Urinary bladder (tissue), 4 donors: ENCODE data around the gene LSS. TPM values are rescaled to one million over a fixed set of nuclear protein-coding genes. Genes with fewer than 3 reads are reported as not detected.
A peak's percentile ranks its signal among the peaks of the same experiment; 100 is the strongest.
"Not testable (repeated sequence)": the region's sequence is repeated elsewhere in the genome, so short reads cannot be mapped to it uniquely, and the experiment has no call there.

ENCODE experiments used
- DNase-seq: peaks from one replicate; pipeline ENCODE4 v3.0.0-alpha.2; 2015; ENCODE audit errors: extremely low spot score
- H3K27ac ChIP-seq: one replicate; pipeline ENCODE4 v1.5.1; 2013; ENCODE audit warnings: low read depth, mild to moderate bottlenecking, moderate library complexity
- H3K36me3 ChIP-seq: one replicate; pipeline ENCODE4 v1.6.1; 2013; ENCODE audit warnings: mild to moderate bottlenecking, moderate library complexity; ENCODE audit not compliant: insufficient read depth
- H3K4me1 ChIP-seq: one replicate; pipeline ENCODE4 v1.6.1; 2013; ENCODE audit warnings: mild to moderate bottlenecking, moderate library complexity; ENCODE audit not compliant: insufficient read depth
- H3K4me3 ChIP-seq: one replicate; pipeline ENCODE4 v1.5.1; 2013; ENCODE audit warnings: low read depth, low read length
- WGBS: extraction: QIAGEN DNeasy Blood & Tissue Kit; methylation state at CpG from one replicate; pipeline ENCODE4 v1.1.7; 2013; 5-methylcytosine and 5-hydroxymethylcytosine counted together
- polyA plus RNA-seq: library from polyadenylated mRNA; stranded (reverse); fragments of 200-250 nt; gene quantifications from one replicate; pipeline ENCODE4 v1.2.3, GENCODE V29; 2013
- total RNA-seq: library from RNA; depleted of rRNA; stranded (reverse); fragments of >200 nt; gene quantifications from one replicate; pipeline ENCODE4 v1.2.3, GENCODE V29; 2014
- donor health status: healthy with polysubstance abuse.
- donor health status: healthy.

LSS gene
- total and polyA plus RNA-seq, 2 donors = 19.3 to 36.5 TPM

DNA sequence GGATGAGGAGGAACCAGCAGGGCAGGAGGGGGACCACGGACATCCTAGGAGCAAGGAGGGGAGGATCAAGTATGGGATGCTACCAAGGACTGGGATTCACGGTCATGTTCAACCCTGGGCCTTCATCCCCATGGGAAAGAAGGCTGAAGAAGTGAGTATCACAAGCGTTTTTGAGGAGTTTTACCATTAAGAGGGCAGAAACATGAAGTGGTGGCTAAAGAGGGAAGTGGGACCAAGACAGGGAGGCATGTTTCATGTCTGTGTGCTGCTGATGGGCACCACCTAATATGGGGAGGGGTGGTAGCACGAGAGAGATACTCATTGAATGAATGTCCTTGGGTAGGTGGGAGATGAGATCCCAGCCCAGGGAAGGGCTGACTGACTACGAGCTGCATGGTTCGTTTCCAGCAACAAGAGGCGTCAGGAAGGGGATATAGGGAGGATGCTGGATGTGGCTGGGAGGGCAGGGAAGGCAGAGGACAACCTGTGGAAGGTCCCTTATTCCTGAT, 11.3 kb upstream of the LSS start:
- 88% methylated on average over 7 of the region's 7 CpGs for WGBS
- Histone ChIP-seq H3K27ac (no peak overlapping the region), H3K4me3 (no peak overlapping the region), H3K4me1 (no peaks in the 10 kb centered on the region), H3K36me3 (peaks cover 3% of the 10 kb centered on the region)
- no peak for DNase-seq

GRCh38 chr21:46237474-46237873, 8.9 kb upstream of the LSS start:
- Histone ChIP-seq H3K4me3 (no peak overlapping the region), H3K4me1 (no peaks in the 10 kb centered on the region), H3K36me3 (peaks cover 6% of the 10 kb centered on the region), H3K27ac (no peak overlapping the region)
- 92% methylated on average over 5 of the region's 5 CpGs for WGBS
- DNase-seq = no peak

- no peak for DNase-seq
- Histone ChIP-seq H3K4me1 (no peaks in the 10 kb centered on the region), H3K36me3 (peaks cover 3% of the 10 kb centered on the region), H3K27ac (no peak overlapping the region), H3K4me3 (no peak overlapping the region)
- WGBS = 60% methylated on average over 5 of the region's 5 CpGs
These were observed 5.9 kb upstream of the LSS start for GRCh38 chr21:46234436-46234950.

GRCh38 chr21:46229923-46230260, 1.3 kb upstream of the LSS start:
- no peak overlapping the region for H3K27ac ChIP-seq
- DNase-seq = no peak
- H3K4me3 ChIP-seq = no peak overlapping the region
- WGBS = 83% methylated on average over 6 of the region's 6 CpGs
- H3K36me3 ChIP-seq = peaks cover 3% of the 10 kb centered on the region
- peaks cover 1% of the 10 kb centered on the region for H3K4me1 ChIP-seq

DNA sequence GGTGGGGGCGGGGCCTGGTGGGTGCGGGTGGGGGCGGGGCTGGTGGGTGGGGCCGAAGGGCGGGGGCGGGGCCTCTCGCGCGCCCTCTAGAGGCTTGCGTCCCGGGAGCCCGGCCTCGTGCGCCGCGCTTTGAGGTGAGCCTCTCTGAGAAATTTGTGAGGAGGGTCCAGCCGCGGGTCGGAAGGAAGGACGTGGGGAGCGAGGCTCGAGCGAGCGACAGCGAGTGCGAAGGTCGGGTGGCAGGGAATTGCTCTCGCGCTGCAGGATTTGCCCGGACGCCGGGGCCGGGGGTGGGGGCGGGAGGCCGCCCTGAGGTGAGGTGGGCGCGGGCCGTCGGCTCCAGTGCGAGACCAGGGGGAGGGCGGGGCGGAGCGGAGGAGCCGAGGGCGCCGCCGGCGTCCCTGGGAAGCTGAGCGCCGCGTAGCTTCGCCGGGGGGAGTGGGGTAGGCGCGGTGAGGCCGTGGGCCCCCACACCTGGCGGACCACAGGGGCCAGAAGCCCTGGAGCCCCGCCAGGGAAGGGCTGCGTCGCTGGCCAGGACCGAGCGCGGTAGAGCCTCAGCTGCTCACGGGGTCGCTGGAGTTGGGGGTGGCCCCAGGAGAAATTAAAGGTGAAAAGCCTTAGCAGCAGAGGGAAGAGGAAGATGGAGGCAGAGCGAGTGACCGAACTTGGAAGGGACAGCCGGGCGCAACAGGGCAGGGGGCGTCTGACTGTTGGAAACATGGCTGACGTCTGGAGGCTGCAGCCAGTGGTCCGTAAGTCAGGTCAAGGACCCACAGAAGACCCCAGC, 754 bp upstream of the LSS start:
- H3K27ac ChIP-seq = no peak overlapping the region
- no peak for DNase-seq
- H3K4me1 ChIP-seq = peaks cover 1% of the 10 kb centered on the region
- 3% methylated on average over 71 of the region's 72 CpGs for WGBS
- peak overlapping the region; percentile 64 for H3K4me3 ChIP-seq
- H3K36me3 ChIP-seq = peaks cover 1% of the 10 kb centered on the region

- Histone ChIP-seq H3K36me3 (no peaks in the 10 kb centered on the region), H3K4me1 (peaks cover 1% of the 10 kb centered on the region), H3K4me3 (peak overlapping the region; percentile 85), H3K27ac (peak overlapping the region; percentile 89)
- 2% methylated on average over 20 of the region's 20 CpGs for WGBS
- DNase-seq = no peak
These were observed 696 bp downstream of the LSS start for GRCh38 chr21:46227811-46228344.

DNA sequence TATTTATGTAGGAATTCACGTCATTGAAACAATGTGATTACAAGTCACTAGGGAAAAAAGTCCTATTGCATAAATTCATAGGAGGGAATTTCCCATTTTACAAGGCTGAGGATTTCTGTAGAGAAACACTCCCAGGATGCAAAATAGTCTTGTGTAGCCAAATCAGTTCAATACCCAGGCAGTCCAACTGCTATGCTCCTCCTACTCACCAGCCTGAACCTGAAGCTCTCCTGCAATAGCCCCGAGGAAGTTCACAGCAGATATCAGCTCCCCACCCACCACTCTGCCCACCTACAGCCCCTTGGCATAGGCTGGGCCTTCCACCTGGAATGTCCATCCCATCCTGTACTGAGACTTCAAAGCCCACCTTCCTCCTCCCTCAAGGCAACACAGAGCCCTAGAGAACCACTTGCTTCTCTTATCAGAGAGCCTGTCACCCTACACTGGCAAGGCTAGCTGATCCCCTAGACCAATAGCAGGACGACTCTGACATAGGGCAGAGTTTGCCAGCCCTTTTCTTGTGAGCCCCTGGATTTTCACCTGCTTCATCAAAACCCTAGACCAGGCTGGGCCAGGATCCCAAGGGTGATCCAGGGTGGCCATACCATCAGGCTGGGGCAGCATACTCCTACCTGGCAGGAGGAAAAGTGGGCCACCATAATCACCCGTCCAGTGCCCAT, 1.5 kb downstream of the LSS start:
- 42% methylated on average over 4 of the region's 4 CpGs for WGBS
- DNase-seq = no peak
- H3K4me1 ChIP-seq = peaks cover 1% of the 10 kb centered on the region

GRCh38 chr21:46226146-46226545, 2.4 kb downstream of the LSS start:
- no peak overlapping the region for H3K27ac ChIP-seq
- H3K36me3 ChIP-seq = no peaks in the 10 kb centered on the region
- no peak overlapping the region for H3K4me3 ChIP-seq
- WGBS = 88% methylated on average over 1 of the region's 1 CpG
- DNase-seq = no peak
- H3K4me1 ChIP-seq = peaks cover 1% of the 10 kb centered on the region

More for the DNA sequence above, 1.5 kb downstream of the LSS start:
- Histone ChIP-seq H3K27ac (no peak overlapping the region), H3K36me3 (no peaks in the 10 kb centered on the region), H3K4me3 (peak overlapping the region; percentile 85)

DNA sequence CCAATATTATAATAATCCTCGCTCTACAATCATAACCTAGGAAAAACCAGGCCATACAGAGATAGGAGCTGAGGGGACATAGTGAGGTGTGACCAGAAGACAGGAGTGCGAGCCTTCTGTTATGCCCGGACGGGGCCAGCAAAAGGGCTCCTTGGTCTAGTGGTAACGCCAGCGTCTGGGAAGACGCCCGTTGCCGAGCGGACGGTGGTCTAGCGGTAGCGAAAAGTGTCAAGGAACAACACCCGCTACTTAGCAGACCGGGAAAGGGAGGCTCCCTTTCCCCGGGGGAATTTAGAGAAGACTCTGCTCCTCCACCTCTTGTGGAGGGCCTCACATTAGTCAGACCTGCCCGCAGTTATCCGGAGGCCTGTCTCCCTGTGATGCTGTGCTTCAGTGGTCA, 4.9 kb downstream of the LSS start:
- WGBS = 93% methylated on average over 18 of the region's 18 CpGs
- not testable (repeated sequence) for H3K4me3 ChIP-seq, H3K4me1 ChIP-seq, DNase-seq, H3K27ac ChIP-seq, H3K36me3 ChIP-seq

DNA sequence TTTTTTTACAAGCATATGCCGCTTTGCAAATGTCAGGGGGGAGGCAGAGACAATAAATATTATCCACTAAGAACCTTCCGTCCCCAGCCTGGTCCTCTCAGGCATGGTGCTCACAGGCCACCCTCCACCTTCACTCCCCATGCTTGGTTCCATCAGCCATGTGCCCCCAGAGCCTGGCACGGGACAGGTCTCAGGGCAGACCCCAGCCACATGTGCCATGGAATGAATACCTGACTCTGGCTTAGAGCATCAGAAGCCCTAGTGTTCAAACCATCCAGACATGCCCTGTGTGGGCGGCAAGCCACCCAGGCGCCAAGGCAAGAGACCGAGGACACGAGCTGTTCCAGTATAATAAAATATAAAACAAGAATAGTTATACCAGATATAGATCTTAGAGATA, 5.4 kb downstream of the LSS start:
- no peak for DNase-seq
- 91% methylated on average over 7 of the region's 7 CpGs for WGBS
- no peak overlapping the region for H3K4me3 ChIP-seq

GRCh38 chr21:46222436-46223116, 6.0 kb downstream of the LSS start:
- H3K4me3 ChIP-seq = no peak overlapping the region
- H3K36me3 ChIP-seq = peaks cover 2% of the 10 kb centered on the region
- no peaks in the 10 kb centered on the region for H3K4me1 ChIP-seq
- no peak for DNase-seq
- WGBS = 82% methylated on average over 11 of the region's 11 CpGs
- no peak overlapping the region for H3K27ac ChIP-seq

More for the DNA sequence above, 5.4 kb downstream of the LSS start:
- peaks cover 2% of the 10 kb centered on the region for H3K36me3 ChIP-seq
- no peaks in the 10 kb centered on the region for H3K4me1 ChIP-seq
- H3K27ac ChIP-seq = no peak overlapping the region

DNA sequence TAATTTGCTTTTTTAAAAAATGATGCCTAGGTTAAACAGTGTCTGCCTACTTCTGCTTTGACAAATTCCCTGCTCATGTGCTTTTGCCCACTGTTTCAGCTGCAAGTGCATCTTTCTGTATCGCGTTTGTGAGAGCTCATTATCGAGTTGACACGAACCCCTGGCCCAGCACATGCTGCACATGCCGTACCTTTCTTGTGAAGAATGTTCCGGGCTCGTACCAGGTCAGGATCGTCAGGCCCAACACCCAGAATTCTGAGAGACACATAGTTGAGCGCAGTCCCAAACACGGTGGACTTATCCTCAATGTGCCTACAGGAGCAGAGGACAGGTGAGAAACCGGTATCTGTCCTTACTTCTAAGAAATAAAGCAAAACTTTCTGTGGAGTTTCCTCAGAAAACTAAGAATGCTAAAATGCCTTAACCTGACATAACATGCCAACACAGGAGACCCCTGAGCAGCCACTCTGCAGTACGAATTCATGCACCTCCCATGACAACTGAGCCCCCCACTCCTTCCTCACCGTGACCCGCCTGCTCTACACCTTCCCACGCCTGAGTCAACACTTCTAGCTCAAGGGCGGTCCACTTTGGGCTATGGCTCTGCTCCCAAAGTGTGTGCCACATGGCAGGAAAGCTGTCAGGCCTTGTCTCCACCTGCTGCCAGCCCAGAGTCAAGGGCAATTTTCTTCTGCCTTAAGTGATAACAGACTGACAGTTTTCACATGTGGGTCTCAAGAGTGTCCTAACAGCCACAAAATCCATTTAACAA, 6.7 kb downstream of the LSS start:
- peaks cover 2% of the 10 kb centered on the region for H3K36me3 ChIP-seq
- 88% methylated on average over 16 of the region's 16 CpGs for WGBS
- no peak overlapping the region for H3K4me3 ChIP-seq
- no peak for DNase-seq
- no peaks in the 10 kb centered on the region for H3K4me1 ChIP-seq
- no peak overlapping the region for H3K27ac ChIP-seq

GRCh38 chr21:46220847-46221246, 7.7 kb downstream of the LSS start:
- Histone ChIP-seq H3K27ac (no peak overlapping the region), H3K4me3 (no peak overlapping the region)

More at GRCh38 chr21:46220847-46221246, 7.7 kb downstream of the LSS start:
- DNase-seq = no peak
- Histone ChIP-seq H3K36me3 (peaks cover 2% of the 10 kb centered on the region), H3K4me1 (no peaks in the 10 kb centered on the region)
- WGBS = 90% methylated on average over 8 of the region's 8 CpGs
